Smooth muscle cell of trachea (primary cell): Measurements from ENCODE around the gene C15orf40. TPM values are rescaled to one million over a fixed set of nuclear protein-coding genes. Genes with fewer than 3 reads are reported as not detected.

ENCODE experiments used
- total RNA-seq: library from RNA; depleted of rRNA; stranded (reverse); fragments of >200 nt; gene quantifications from 2 replicates; pipeline ENCODE4 v1.2.1, GENCODE V29; 2014

The C15orf40 gene
- total RNA-seq, result 12.5 and 12.7 TPM in 2 replicates

DNA sequence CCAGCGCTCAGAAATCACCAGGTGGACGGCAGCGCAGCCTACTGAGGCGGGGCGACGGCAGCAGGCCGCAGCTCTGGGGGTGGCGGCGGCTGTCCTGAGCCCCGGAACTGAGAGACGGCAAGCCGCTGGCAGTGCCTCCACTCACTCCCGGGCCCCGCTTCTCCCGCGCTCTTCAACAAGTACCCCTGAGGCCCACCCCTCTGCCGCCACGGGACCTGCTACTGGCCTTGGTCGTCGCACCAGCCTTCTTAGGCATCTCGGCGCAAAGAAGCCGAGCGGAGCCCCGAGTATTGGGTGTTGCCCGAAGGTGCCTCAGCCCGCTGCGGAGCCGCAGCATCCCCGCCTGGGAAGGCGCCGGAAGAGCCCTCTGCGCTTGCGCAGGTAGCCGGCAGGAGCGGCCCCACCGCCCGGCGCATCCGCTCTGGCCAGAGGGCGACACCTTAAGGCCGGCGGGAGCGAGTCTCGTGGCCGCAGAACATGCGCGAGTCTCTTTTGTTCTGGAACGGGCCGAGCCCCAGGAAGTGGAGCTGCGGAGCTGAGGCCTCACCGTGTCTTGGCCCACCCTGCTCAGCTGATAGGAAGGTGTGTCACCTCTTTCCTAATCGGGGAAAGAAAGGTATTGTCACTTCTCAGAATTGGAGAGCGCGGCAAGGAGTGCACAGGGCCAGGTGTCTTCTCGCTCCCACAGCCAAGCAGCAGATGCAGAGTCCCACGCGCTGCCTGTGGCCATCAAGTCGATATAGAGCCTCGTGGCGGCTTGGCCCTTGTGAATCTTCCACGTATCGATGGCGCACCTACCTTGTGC is at the start of gene C15orf40:
TSS of gene C15orf40 (minus strand) at position 369 of the 805 bp plus-strand sequence. CDS start at position 337, 32 bp downstream.

DNA sequence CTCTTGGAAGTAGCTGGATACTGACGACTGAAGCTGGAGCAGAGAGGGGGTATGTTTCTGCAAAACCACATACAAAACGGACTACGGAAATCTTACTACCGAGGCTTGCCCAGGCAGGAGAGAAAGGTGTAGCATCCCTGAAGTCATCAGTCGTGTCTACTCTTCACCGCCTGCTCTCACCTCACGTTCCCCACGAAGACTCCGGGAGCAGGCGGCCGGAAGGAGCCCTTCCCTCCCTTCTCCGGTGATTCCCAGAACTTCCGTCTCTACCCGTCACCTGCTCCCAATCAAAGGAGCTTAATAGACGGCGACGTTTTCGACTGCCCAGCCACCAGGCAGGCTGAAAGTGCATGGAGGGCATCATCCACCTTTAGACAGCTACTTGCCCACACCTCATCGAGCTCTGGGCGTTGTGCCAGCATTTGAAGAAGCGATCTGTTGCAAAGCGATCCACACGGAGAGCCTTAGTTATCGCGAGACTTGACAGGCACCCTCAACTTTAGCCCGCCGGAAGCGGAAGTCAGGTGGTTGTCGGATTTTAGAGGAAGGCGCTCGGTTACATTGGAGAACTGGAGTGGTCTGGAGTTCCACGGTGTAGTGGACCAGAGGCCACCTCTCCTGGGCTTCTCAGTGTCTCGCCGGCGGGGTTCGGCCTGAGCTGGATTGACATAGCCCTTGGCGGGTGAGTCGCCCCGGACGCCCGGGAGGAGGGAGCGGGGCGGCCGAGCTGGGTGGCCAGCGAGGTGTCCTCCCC is 25.6 kb downstream of the C15orf40 start, which contains the start of gene RAMAC:
TSS of gene RAMAC (plus strand) at position 523 of the 754 bp plus-strand sequence. CDS start 2,809 bp downstream, outside the sequence.

DNA sequence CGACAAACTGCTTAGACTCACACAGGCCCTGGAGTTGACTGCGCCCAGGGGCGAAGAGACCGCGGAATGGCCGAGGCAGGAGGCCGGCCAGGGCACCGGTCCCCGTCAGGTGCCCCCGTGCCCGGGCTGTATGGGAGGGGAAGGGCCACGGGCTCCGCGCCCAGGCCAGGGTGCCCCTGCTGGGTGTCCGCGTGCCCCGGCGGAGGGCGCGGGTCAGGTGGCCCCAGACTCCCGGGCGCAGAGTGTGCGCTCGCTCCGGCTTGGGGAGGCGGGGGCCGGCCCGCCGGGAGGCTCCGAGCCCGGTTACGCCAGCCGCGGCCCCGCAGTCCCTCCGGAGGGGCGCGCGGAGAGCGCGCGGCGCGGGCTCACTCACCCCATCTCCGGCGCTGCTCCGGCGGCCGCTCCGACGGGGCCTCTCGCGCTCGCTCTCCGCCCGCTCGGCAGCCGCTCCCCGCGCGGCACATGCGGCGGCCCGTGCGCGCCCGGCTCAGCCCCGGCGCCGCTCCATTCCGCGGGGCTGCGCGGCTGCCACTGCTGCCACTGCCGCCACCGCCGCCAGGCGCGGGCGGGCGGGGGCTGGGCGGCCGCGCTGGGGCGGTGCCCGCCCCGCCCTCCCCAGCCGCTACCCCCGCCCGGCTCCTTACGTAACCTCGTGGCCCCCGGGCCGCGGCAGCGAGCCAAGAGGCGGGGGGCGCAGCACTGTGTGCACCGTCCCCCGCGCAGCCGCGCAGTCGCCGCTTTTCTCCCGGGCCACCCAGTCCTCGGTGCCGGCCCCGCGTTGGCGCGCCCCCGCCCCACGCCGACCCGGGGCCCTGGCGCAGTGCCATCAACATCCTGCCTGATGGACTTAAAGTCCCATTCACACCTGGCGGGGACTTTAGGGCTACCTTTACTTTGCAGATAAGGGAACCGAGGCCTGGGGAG is 59.0 kb downstream of the C15orf40 start, which contains the start of gene HOMER2:
TSS of gene HOMER2 (minus strand) at position 563 of the 924 bp plus-strand sequence. CDS start at position 378, 185 bp downstream.

Other genes starting within 250 kb of the C15orf40 start
- not detected in 2 replicates for gene FSD2, start 205.6 kb downstream of the C15orf40 start, total RNA-seq
- 4.1 TPM in 2 replicates for gene WHAMM, start 202.0 kb downstream of the C15orf40 start, total RNA-seq
- gene HOMER2, start 58.9 kb downstream of the C15orf40 start, total RNA-seq, result 7.3 and 12.9 TPM in 2 replicates
- 28.8 and 35.6 TPM in 2 replicates for gene RAMAC, start 25.4 kb downstream of the C15orf40 start, total RNA-seq
- gene BTBD1, start 55.6 kb upstream of the C15orf40 start, total RNA-seq, result 123 and 135 TPM in 2 replicates
- gene TM6SF1, start 96.0 kb upstream of the C15orf40 start, total RNA-seq, result 3.0 and 3.3 TPM in 2 replicates
- gene HDGFL3, start 196.2 kb upstream of the C15orf40 start, total RNA-seq, result 24.5 and 70.1 TPM in 2 replicates